SK-MEL-5 (cell line): ENCODE data around the gene DDIAS. TPM values are rescaled to one million over a fixed set of nuclear protein-coding genes. Genes with fewer than 3 reads are reported as not detected.
A peak's percentile ranks its signal among the peaks of the same experiment; 100 is the strongest.

Experiments used
- DNase-seq: peaks from one replicate; pipeline ENCODE4 v3.0.0-alpha.2; 2016; ENCODE audit warnings: low read depth, low spot score
- in situ Hi-C: cut with HindIII; loops from 2 replicates; pipeline ENCODE4 v1.10.0; 2016; ENCODE audit warnings: low sequenced_read_pairs, high pct_unique_total_duplicates, low pct_unique_long_range_greater_than_20kb
- total RNA-seq: library from RNA; depleted of rRNA; stranded (reverse); fragments of >200 nt; shearing (Covaris generic); gene quantifications from 2 replicates; pipeline ENCODE4 v1.2.3, GENCODE V29; 2014

DDIAS gene
- total RNA-seq, 1 experiment from 2014 or later: 13.8 TPM

GRCh38 chr11:82873919-82874333 lies 27.6 kb upstream of the DDIAS start:
- in situ Hi-C loops: no loop called here

GRCh38 chr11:82874646-82875523 lies 26.7 kb upstream of the DDIAS start:
- in situ Hi-C loops: no loop called here
- DNase-seq: no peak

More at GRCh38 chr11:82873919-82874333, 27.6 kb upstream of the DDIAS start:
- no peak for DNase-seq

GRCh38 chr11:82883853-82884252 lies 17.7 kb upstream of the DDIAS start:
- DNase-seq: no peak
- in situ Hi-C loops: no loop called here

GRCh38 chr11:82889133-82890001 lies 12.2 kb upstream of the DDIAS start:
- in situ Hi-C loops: no loop called here
- DNase-seq: no peak

GRCh38 chr11:82890002-82890341 lies 11.6 kb upstream of the DDIAS start:
- in situ Hi-C loops: no loop called here
- DNase-seq: no peak

- no peak for DNase-seq
- in situ Hi-C loops: no loop called here
Observed at GRCh38 chr11:82890936-82891335, 10.6 kb upstream of the DDIAS start.

- in situ Hi-C loops: no loop called here
- DNase-seq: no peak
Observed at GRCh38 chr11:82892611-82893169, 8.8 kb upstream of the DDIAS start.

- in situ Hi-C loops: no loop called here
Observed at GRCh38 chr11:82895437-82896091, 6.0 kb upstream of the DDIAS start.

GRCh38 chr11:82896183-82896582 lies 5.4 kb upstream of the DDIAS start:
- DNase-seq: no peak
- in situ Hi-C loops: no loop called here

More at GRCh38 chr11:82895437-82896091, 6.0 kb upstream of the DDIAS start:
- DNase-seq: no peak

GRCh38 chr11:82898241-82898640 lies 3.3 kb upstream of the DDIAS start:
- DNase-seq: no peak
- in situ Hi-C loops: no loop called here

- in situ Hi-C loops: no loop called here
- DNase-seq: no peak
Observed at GRCh38 chr11:82899186-82899820, 2.2 kb upstream of the DDIAS start.

GRCh38 chr11:82899957-82900276 lies 1.6 kb upstream of the DDIAS start:
- no peak for DNase-seq
- in situ Hi-C loops: no loop called here

- peak; percentile 82 for DNase-seq
- in situ Hi-C loops: no loop called here
Observed at GRCh38 chr11:82900277-82901164, 1.0 kb upstream of the DDIAS start, which contains the start of gene PRCP. TSS of gene PRCP (minus strand) at chr11:82900430. CDS start at chr11:82900402, 28 bp downstream.

- DNase-seq: no peak
- in situ Hi-C loops: no loop called here
Observed at GRCh38 chr11:82901922-82902485, 468 bp downstream of the DDIAS start.

GRCh38 chr11:82902880-82903279 lies 1.3 kb downstream of the DDIAS start:
- in situ Hi-C loops: no loop called here

GRCh38 chr11:82903843-82904586 lies 2.5 kb downstream of the DDIAS start:
- in situ Hi-C loops: no loop called here
- DNase-seq: no peak

More at GRCh38 chr11:82902880-82903279, 1.3 kb downstream of the DDIAS start:
- DNase-seq: no peak
